ENCODE data around the gene GPN1. TPM values are rescaled to one million over a fixed set of nuclear protein-coding genes. Genes with fewer than 3 reads are reported as not detected.
"Not testable (repeated sequence)": the region's sequence is repeated elsewhere in the genome, so short reads cannot be mapped to it uniquely, and the experiment has no call there.

GPN1 gene
- total RNA-seq, 1 experiment from 2014 or later, result 45.1 TPM

GRCh38 chr2:27683390-27684071 is 54.7 kb downstream of the GPN1 start:
- H3K36me3 ChIP-seq (ENCODE audit: low read depth), result peaks cover 36% of the 10 kb centered on the region; the same call in 1 of the 2 replicates
- intact Hi-C loops (cut with micrococcal nuclease; ENCODE audit: unreplicated experiment), result loop anchor here (1.0 to 2.0 kb wide), 2 partner anchors 33 to 275 kb away; no protein-coding TSS in a partner anchor

GRCh38 chr2:27685006-27685405 is 56.2 kb downstream of the GPN1 start:
- BruUV-seq (replicated peaks); H3K9me2 ChIP-seq (ENCODE audit: insufficient read depth); H3K9me3 ChIP-seq (ENCODE audit: insufficient read depth, low read depth); H3K27ac ChIP-seq; H3K79me2 ChIP-seq (ENCODE audit: low read depth); H4K20me1 ChIP-seq (ENCODE audit: insufficient read depth); POLR2A ChIA-PET (ENCODE audit: unreplicated experiment); H3K4me3 ChIP-seq; intact Hi-C loops (cut with micrococcal nuclease; ENCODE audit: unreplicated experiment); H3K27me3 ChIP-seq (ENCODE audit: insufficient read depth, low read depth); DNase-seq; H2AFZ ChIP-seq; H3K4me2 ChIP-seq: not testable (repeated sequence)
- Histone ChIP-seq H3K36me3 (ENCODE audit: low read depth) (peaks cover 39% of the 10 kb centered on the region; the same call in 1 of the 2 replicates), H3K4me1 (replicated peaks; ENCODE audit: insufficient read depth) (peaks cover 59% of the 10 kb centered on the region), H3F3A (ENCODE audit: insufficient read depth, low read depth) (peaks cover 41% of the 10 kb centered on the region)
- CTCF ChIA-PET, result interaction anchor here (0.7 kb wide), 1 partner anchor 334 kb away, joined by 9 read pairs; no protein-coding TSS in a partner anchor

More at GRCh38 chr2:27683390-27684071, 54.7 kb downstream of the GPN1 start:
- H3K4me3 ChIP-seq, result no peak overlapping the region
- POLR2A ChIA-PET (ENCODE audit: unreplicated experiment), result interaction anchor here (0.5 to 0.7 kb wide), 6 partner anchors 35 to 335 kb away, joined by 3 to 13 read pairs (median 4); no protein-coding TSS in a partner anchor
- no peaks in the 10 kb centered on the region; the same call in 1 of the 2 replicates for H3K9me2 ChIP-seq (ENCODE audit: insufficient read depth)
- H3K27ac ChIP-seq, result peak overlapping the region; percentile 98
- no peaks in the 10 kb centered on the region for H3K9me3 ChIP-seq (ENCODE audit: insufficient read depth, low read depth)
- CTCF ChIA-PET, result interaction anchor here (0.6 to 1.3 kb wide), 10 partner anchors 22 to 861 kb away, joined by 3 to 10 read pairs (median 3); no protein-coding TSS in a partner anchor
- BruUV-seq (replicated peaks), result no TSS peak
- TF ChIP-seq CTCF (conservative IDR thresholded peaks at IDR 0.05), result peak; percentile 100
- TF ChIP-seq EZH2 (IDR thresholded peaks at IDR 0.05; ENCODE audit: low read depth), result no peak
- no peak overlapping the region for H2AFZ ChIP-seq
- peaks cover 34% of the 10 kb centered on the region for H3F3A ChIP-seq (ENCODE audit: insufficient read depth, low read depth)
- DNase-seq, result peak; percentile 78 to 82
- H3K79me2 ChIP-seq (ENCODE audit: low read depth), result no peaks in the 10 kb centered on the region
- H3K4me2 ChIP-seq, result peak overlapping the region; percentile 53
- H3K4me1 ChIP-seq (replicated peaks; ENCODE audit: insufficient read depth), result peaks cover 44% of the 10 kb centered on the region
- no peaks in the 10 kb centered on the region for H3K27me3 ChIP-seq (ENCODE audit: insufficient read depth, low read depth)
- no peaks in the 10 kb centered on the region for H4K20me1 ChIP-seq (ENCODE audit: insufficient read depth)

- Histone ChIP-seq H3K27me3 (ENCODE audit: insufficient read depth, low read depth) (no peaks in the 10 kb centered on the region), H3K9me2 (ENCODE audit: insufficient read depth) (no peaks in the 10 kb centered on the region; the same call in 1 of the 2 replicates), H2AFZ (no peak overlapping the region), H3K79me2 (ENCODE audit: low read depth) (no peaks in the 10 kb centered on the region), H4K20me1 (ENCODE audit: insufficient read depth) (no peaks in the 10 kb centered on the region), H3K4me1 (replicated peaks; ENCODE audit: insufficient read depth) (peaks cover 62% of the 10 kb centered on the region), H3K27ac (no peak overlapping the region), H3K4me2 (no peak overlapping the region), H3K9me3 (ENCODE audit: insufficient read depth, low read depth) (no peaks in the 10 kb centered on the region), H3F3A (ENCODE audit: insufficient read depth, low read depth) (peaks cover 40% of the 10 kb centered on the region), H3K4me3 (no peak overlapping the region), H3K36me3 (ENCODE audit: low read depth) (peaks cover 39% of the 10 kb centered on the region; the same call in 1 of the 2 replicates)
- intact Hi-C loops (cut with micrococcal nuclease; ENCODE audit: unreplicated experiment), result no loop called here
- DNase-seq, result no peak
- TF ChIP-seq CTCF (conservative IDR thresholded peaks at IDR 0.05), result no peak
- no peak for TF ChIP-seq EZH2 (IDR thresholded peaks at IDR 0.05; ENCODE audit: low read depth)
- CTCF ChIA-PET, result no interaction called here
- POLR2A ChIA-PET (ENCODE audit: unreplicated experiment), result no interaction called here
- BruUV-seq (replicated peaks), result no TSS peak
Observed at GRCh38 chr2:27685577-27685976, 56.7 kb downstream of the GPN1 start.
